SU-DHL-6 (cell line): ENCODE results near the gene FAN1.
A peak's percentile ranks its signal among the peaks of the same experiment; 100 is the strongest.

Experiments used
- H2AFZ ChIP-seq: fragments of 200-600 bp; sonication (generic); 2 replicates; pipeline ENCODE4 v1.6.1; 2014; ENCODE audit warnings: low read depth, mild to moderate bottlenecking, moderate library complexity, mixed read lengths, antibody characterized with exemption, low read length; ENCODE audit not compliant: severe bottlenecking
- H3F3A ChIP-seq: fragments of 200-600 bp; shearing (Covaris generic); 2 replicates; pipeline ENCODE4 v1.6.0; 2016; ENCODE audit warnings: antibody characterized with exemption, mild to moderate bottlenecking; ENCODE audit not compliant: insufficient read depth
- H3K27ac ChIP-seq: fragments of 200-600 bp; sonication (generic); 2 replicates; pipeline ENCODE4 v1.5.1; 2016; ENCODE audit warnings: low read depth, mild to moderate bottlenecking, low read length, moderate library complexity, mixed read lengths
- H3K27me3 ChIP-seq: fragments of 200-600 bp; sonication (generic), shearing (Covaris generic); 2 replicates; pipeline ENCODE4 v1.6.0; 2014; ENCODE audit warnings: mild to moderate bottlenecking, low read length
- H3K36me3 ChIP-seq: fragments of 200-600 bp; sonication (generic); 2 replicates; pipeline ENCODE4 v1.6.1; 2014; ENCODE audit warnings: mild to moderate bottlenecking, low read length, mixed read lengths
- H3K4me2 ChIP-seq: fragments of 300-600, 200-600 bp; shearing (Covaris generic), sonication (generic); 2 replicates; pipeline ENCODE4 v1.6.0; 2014; ENCODE audit warnings: low read length, low read depth, mild to moderate bottlenecking; ENCODE audit not compliant: poor library complexity, severe bottlenecking
- H3K4me3 ChIP-seq: fragments of 200-600 bp; sonication (generic); 2 replicates; pipeline ENCODE4 v1.5.1; 2014; ENCODE audit warnings: antibody characterized with exemption, low read length, mild to moderate bottlenecking, mixed read lengths; ENCODE audit not compliant: insufficient read depth, poor library complexity, severe bottlenecking
- H3K79me2 ChIP-seq: fragments of 200-600 bp; sonication (generic); 2 replicates; pipeline ENCODE4 v1.6.1; 2014; ENCODE audit warnings: mild to moderate bottlenecking, low read length, moderate library complexity; ENCODE audit not compliant: insufficient read depth
- H3K9ac ChIP-seq: fragments of 200-600 bp; sonication (generic); 2 replicates; pipeline ENCODE4 v1.7.0; 2014; ENCODE audit warnings: mild to moderate bottlenecking, low read length
- H3K9me2 ChIP-seq: fragments of 200-600 bp; sonication (generic); replicated peaks from 2 replicates; pipeline ENCODE4 v1.6.1; 2014; ENCODE audit warnings: low read length; ENCODE audit not compliant: insufficient read depth
- H3K9me3 ChIP-seq: fragments of 200-600 bp; sonication (generic); 2 replicates; pipeline ENCODE4 v1.6.1; 2014; ENCODE audit warnings: low read length, mixed read lengths; ENCODE audit not compliant: insufficient read depth
- H4K20me1 ChIP-seq: fragments of 200-600 bp; sonication (generic); 2 replicates; pipeline ENCODE4 v1.6.1; 2014; ENCODE audit warnings: low read depth, mild to moderate bottlenecking, antibody characterized with exemption, low read length, moderate library complexity, mixed read lengths
- CTCF ChIP-seq: fragments of 200-600 bp; sonication (generic); IDR thresholded peaks from one replicate; pipeline ENCODE4 v1.5.1; 2017; ENCODE audit warnings: antibody characterized with exemption, mild to moderate bottlenecking, low read length, moderate library complexity; ENCODE audit not compliant: insufficient read depth, poor library complexity, severe bottlenecking
- EZH2phosphoT487 ChIP-seq: fragments of 200-600 bp; sonication (generic), shearing (Covaris generic); conservative IDR thresholded peaks from 2 replicates; pipeline ENCODE4 v1.6.1; 2018; ENCODE audit warnings: mild to moderate bottlenecking, antibody characterized with exemption, low read length, moderate library complexity, mixed read lengths

The FAN1 gene

DNA sequence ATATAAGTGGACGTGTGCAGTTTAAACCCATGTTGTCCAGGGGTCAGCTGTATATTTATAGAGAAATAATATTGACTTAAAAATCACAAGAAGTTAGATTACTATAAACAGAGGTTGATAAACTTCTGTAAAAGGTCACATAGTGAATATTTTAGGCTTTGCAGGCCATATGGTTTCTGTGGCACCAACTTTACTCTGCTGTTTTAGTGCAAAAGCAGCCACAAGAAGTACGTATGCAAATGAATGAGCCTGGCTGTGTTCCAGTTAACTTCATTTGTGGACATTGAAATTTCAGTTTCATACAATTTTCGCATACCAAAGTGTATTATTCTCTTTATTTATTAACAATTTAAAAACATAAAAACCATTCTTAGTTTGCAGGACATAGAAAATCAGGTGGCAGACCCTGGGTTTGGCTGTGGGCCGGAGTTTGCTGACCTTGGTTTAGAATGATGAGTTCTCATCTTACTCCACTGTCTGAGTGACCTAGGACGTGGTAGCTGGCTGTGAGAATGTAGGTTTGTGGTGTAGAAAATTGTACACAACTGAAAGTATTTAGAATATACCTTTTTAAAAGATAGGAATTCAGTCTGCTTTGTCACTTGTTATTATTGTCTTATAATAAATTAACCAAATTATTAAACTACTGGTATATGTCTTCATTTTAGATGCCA lies 16.3 kb downstream of the FAN1 start:
- no peak for TF ChIP-seq CTCF
- TF ChIP-seq EZH2phosphoT487 = no peak
- Histone ChIP-seq H4K20me1 (no peaks in the 10 kb centered on the region), H3K4me3 (no peak overlapping the region), H2AFZ (no peak overlapping the region), H3K36me3 (no peaks in the 10 kb centered on the region; the same call in 1 of the 2 replicates), H3K9me3 (no peaks in the 10 kb centered on the region), H3K4me2 (peak overlapping the region; percentile 6), H3F3A (no peaks in the 10 kb centered on the region), H3K27me3 (no peaks in the 10 kb centered on the region), H3K9ac (no peak overlapping the region), H3K9me2 (no peaks in the 10 kb centered on the region), H3K27ac (no peak overlapping the region), H3K79me2 (no peaks in the 10 kb centered on the region)

DNA sequence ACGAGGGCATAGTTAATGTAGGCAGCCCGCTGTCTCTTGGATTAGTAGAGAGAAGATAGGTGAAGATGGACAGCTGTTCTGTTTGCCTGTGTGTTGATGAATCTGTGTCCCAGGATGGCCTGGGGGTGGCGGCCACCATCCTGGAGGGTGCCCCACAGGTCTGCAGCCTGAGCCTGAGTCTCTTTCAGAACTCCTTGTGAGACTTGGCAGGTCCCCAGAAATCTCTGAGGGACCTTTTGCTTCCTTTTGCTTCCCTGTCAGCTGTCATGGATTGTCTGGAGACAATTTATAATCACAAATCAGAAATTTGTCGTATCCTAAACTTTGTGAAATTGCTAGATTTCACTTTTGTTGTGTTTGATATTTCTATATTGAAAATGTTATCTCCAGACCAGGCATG lies 17.4 kb downstream of the FAN1 start:
- no peaks in the 10 kb centered on the region for H3K79me2 ChIP-seq
- no peaks in the 10 kb centered on the region for H3K36me3 ChIP-seq
- H3K4me3 ChIP-seq = no peak overlapping the region
- no peaks in the 10 kb centered on the region for H3K27me3 ChIP-seq
- no peaks in the 10 kb centered on the region for H3K9me3 ChIP-seq
- no peaks in the 10 kb centered on the region for H4K20me1 ChIP-seq
- H3F3A ChIP-seq = no peaks in the 10 kb centered on the region
- no peak overlapping the region for H3K27ac ChIP-seq
- no peak overlapping the region for H3K9ac ChIP-seq
- no peaks in the 10 kb centered on the region for H3K9me2 ChIP-seq
- TF ChIP-seq EZH2phosphoT487 (no peak), CTCF (no peak)
- no peak overlapping the region for H2AFZ ChIP-seq
- H3K4me2 ChIP-seq = no peak overlapping the region

GRCh38 chr15:30921781-30922479 lies 18.2 kb downstream of the FAN1 start:
- H3K9me2 ChIP-seq = no peaks in the 10 kb centered on the region
- no peaks in the 10 kb centered on the region for H3K36me3 ChIP-seq
- H3K9me3 ChIP-seq = no peaks in the 10 kb centered on the region
- H3K27ac ChIP-seq = no peak overlapping the region
- no peaks in the 10 kb centered on the region for H3K79me2 ChIP-seq
- TF ChIP-seq CTCF (no peak), EZH2phosphoT487 (no peak)
- no peak overlapping the region for H3K9ac ChIP-seq
- no peaks in the 10 kb centered on the region for H3F3A ChIP-seq
- no peak overlapping the region for H2AFZ ChIP-seq
- no peaks in the 10 kb centered on the region for H4K20me1 ChIP-seq
- H3K27me3 ChIP-seq = no peaks in the 10 kb centered on the region
- no peak overlapping the region for H3K4me2 ChIP-seq
- H3K4me3 ChIP-seq = no peak overlapping the region
